ENCODE data around the gene HBM. TPM values are rescaled to one million over a fixed set of nuclear protein-coding genes. Genes with fewer than 3 reads are reported as not detected.
"Not testable (repeated sequence)": the region's sequence is repeated elsewhere in the genome, so short reads cannot be mapped to it uniquely, and the experiment has no call there.

HBM gene
- not detected in 2 replicates for total RNA-seq (2014; rRNA removed; shearing (Covaris generic))

- no peaks in the 10 kb centered on the region for H3K36me3 ChIP-seq
- no peak for DNase-seq
- H3K4me3 ChIP-seq: no peak within 1 kb of the TSS
- H3K9me3 ChIP-seq (replicated peaks): no peaks in the 10 kb centered on the region
- no peaks in the 10 kb centered on the region for H3K27me3 ChIP-seq
- H3K4me1 ChIP-seq: no peaks in the 10 kb centered on the region
- H3K27ac ChIP-seq: no peak within 1 kb of the TSS
Observed at GRCh38 chr16:165539-166374, at the start of gene HBM. TSS of gene HBM (plus strand) at chr16:165978. CDS start at chr16:165998, 20 bp downstream.

- H3K9me3 ChIP-seq (replicated peaks): no peaks in the 10 kb centered on the region
- no peaks in the 10 kb centered on the region for H3K27me3 ChIP-seq
- H3K4me3 ChIP-seq: no peak overlapping the region
- H3K36me3 ChIP-seq: peaks cover 3% of the 10 kb centered on the region
- H3K27ac ChIP-seq: no peak overlapping the region
- DNase-seq: no peak
- H3K4me1 ChIP-seq: peaks cover 9% of the 10 kb centered on the region; the same call in 1 of the 2 replicates
Observed at GRCh38 chr16:116015-116414, 49.8 kb upstream of the HBM start.

- Histone ChIP-seq H3K4me3 (no peak overlapping the region), H3K27me3 (no peaks in the 10 kb centered on the region), H3K27ac (no peak overlapping the region), H3K9me3 (replicated peaks) (no peaks in the 10 kb centered on the region), H3K36me3 (peaks cover 3% of the 10 kb centered on the region), H3K4me1 (peaks cover 9% of the 10 kb centered on the region; the same call in 1 of the 2 replicates)
- DNase-seq: peak; percentile 75 to 86
Observed at GRCh38 chr16:117379-118365, 48.1 kb upstream of the HBM start.

GRCh38 chr16:118857-119256, 46.9 kb upstream of the HBM start:
- DNase-seq: no peak
- Histone ChIP-seq H3K36me3 (no peaks in the 10 kb centered on the region; the same call in none of the 2 replicates), H3K4me3 (no peak overlapping the region), H3K27me3 (no peaks in the 10 kb centered on the region), H3K27ac (no peak overlapping the region), H3K9me3 (replicated peaks) (no peaks in the 10 kb centered on the region), H3K4me1 (no peaks in the 10 kb centered on the region)

GRCh38 chr16:119295-119694, 46.5 kb upstream of the HBM start:
- no peak overlapping the region for H3K4me3 ChIP-seq
- H3K27me3 ChIP-seq: no peaks in the 10 kb centered on the region
- no peaks in the 10 kb centered on the region for H3K9me3 ChIP-seq (replicated peaks)
- H3K4me1 ChIP-seq: no peaks in the 10 kb centered on the region
- no peaks in the 10 kb centered on the region; the same call in none of the 2 replicates for H3K36me3 ChIP-seq
- H3K27ac ChIP-seq: no peak overlapping the region
- DNase-seq: no peak

GRCh38 chr16:119835-120491, 45.8 kb upstream of the HBM start:
- no peak for DNase-seq
- no peaks in the 10 kb centered on the region for H3K4me1 ChIP-seq

GRCh38 chr16:120756-121155, 45.0 kb upstream of the HBM start:
- DNase-seq: no peak
- Histone ChIP-seq H3K27me3 (no peaks in the 10 kb centered on the region), H3K4me1 (no peaks in the 10 kb centered on the region), H3K36me3 (no peaks in the 10 kb centered on the region; the same call in 1 of the 2 replicates), H3K4me3 (no peak overlapping the region), H3K27ac (no peak overlapping the region), H3K9me3 (replicated peaks) (no peaks in the 10 kb centered on the region)

More at GRCh38 chr16:119835-120491, 45.8 kb upstream of the HBM start:
- Histone ChIP-seq H3K27me3 (no peaks in the 10 kb centered on the region), H3K27ac (no peak overlapping the region), H3K36me3 (no peaks in the 10 kb centered on the region; the same call in none of the 2 replicates), H3K4me3 (no peak overlapping the region), H3K9me3 (replicated peaks) (no peaks in the 10 kb centered on the region)

GRCh38 chr16:122361-122760, 43.4 kb upstream of the HBM start:
- no peaks in the 10 kb centered on the region for H3K36me3 ChIP-seq
- H3K9me3 ChIP-seq (replicated peaks): no peaks in the 10 kb centered on the region
- H3K27ac ChIP-seq: no peak overlapping the region
- no peak for DNase-seq
- H3K4me1 ChIP-seq: no peaks in the 10 kb centered on the region
- H3K4me3 ChIP-seq: no peak overlapping the region
- no peaks in the 10 kb centered on the region for H3K27me3 ChIP-seq

- H3K4me3 ChIP-seq; H3K9me3 ChIP-seq (replicated peaks); H3K27me3 ChIP-seq; H3K27ac ChIP-seq; H3K4me1 ChIP-seq; DNase-seq; H3K36me3 ChIP-seq: not testable (repeated sequence)
Observed at GRCh38 chr16:123558-124350, 42.0 kb upstream of the HBM start.

- no peaks in the 10 kb centered on the region for H3K9me3 ChIP-seq (replicated peaks)
- H3K4me1 ChIP-seq: no peaks in the 10 kb centered on the region
- no peaks in the 10 kb centered on the region for H3K36me3 ChIP-seq
- H3K27me3 ChIP-seq: no peaks in the 10 kb centered on the region
- H3K27ac ChIP-seq: no peak overlapping the region
- DNase-seq: no peak
- no peak overlapping the region for H3K4me3 ChIP-seq
Observed at GRCh38 chr16:125011-125410, 40.8 kb upstream of the HBM start.

GRCh38 chr16:129075-129474, 36.7 kb upstream of the HBM start:
- no peak overlapping the region for H3K4me3 ChIP-seq
- no peak for DNase-seq
- no peaks in the 10 kb centered on the region for H3K9me3 ChIP-seq (replicated peaks)
- no peaks in the 10 kb centered on the region for H3K36me3 ChIP-seq
- no peaks in the 10 kb centered on the region for H3K27me3 ChIP-seq
- H3K27ac ChIP-seq: no peak overlapping the region
- no peaks in the 10 kb centered on the region for H3K4me1 ChIP-seq

GRCh38 chr16:130533-131173, 35.1 kb upstream of the HBM start:
- H3K27me3 ChIP-seq: no peaks in the 10 kb centered on the region
- no peaks in the 10 kb centered on the region for H3K4me1 ChIP-seq
- H3K4me3 ChIP-seq: no peak overlapping the region
- H3K27ac ChIP-seq: no peak overlapping the region
- DNase-seq: no peak
- no peaks in the 10 kb centered on the region for H3K9me3 ChIP-seq (replicated peaks)
- no peaks in the 10 kb centered on the region for H3K36me3 ChIP-seq

GRCh38 chr16:132120-132519, 33.7 kb upstream of the HBM start:
- Histone ChIP-seq H3K4me3 (no peak overlapping the region), H3K4me1 (no peaks in the 10 kb centered on the region), H3K27me3 (no peaks in the 10 kb centered on the region), H3K9me3 (replicated peaks) (no peaks in the 10 kb centered on the region), H3K36me3 (no peaks in the 10 kb centered on the region), H3K27ac (no peak overlapping the region)
- DNase-seq: no peak
